Measurements from ENCODE around the gene SP2. TPM values are rescaled to one million over a fixed set of nuclear protein-coding genes. Genes with fewer than 3 reads are reported as not detected.
"Not testable (repeated sequence)": the region's sequence is repeated elsewhere in the genome, so short reads cannot be mapped to it uniquely, and the experiment has no call there.

SP2 gene
- total and polyA plus RNA-seq, 2 of the 13 experiments (the other 11 are each of a cell fraction or from before 2014, with no cell fraction given), result 1.4 to 4.8 TPM

GRCh38 chr17:47918006-47918405 is 22.0 kb downstream of the SP2 start (continued):
- no peak for TF ChIP-seq NFKBIZ (CRISPR knock-in tag; IDR thresholded peaks at IDR 0.05)
- TF ChIP-seq ZNF569 (CRISPR knock-in tag; IDR thresholded peaks at IDR 0.05; ENCODE audit: borderline replicate concordance), result no peak
- TF ChIP-seq NFE2L1 (CRISPR knock-in tag; IDR thresholded peaks at IDR 0.05; ENCODE audit: borderline replicate concordance), result no peak
- TF ChIP-seq ZNF230 (CRISPR knock-in tag; IDR thresholded peaks at IDR 0.05), result no peak

GRCh38 chr17:47918991-47919390 is 23.0 kb downstream of the SP2 start:
- no peaks in the 10 kb centered on the region for H3K27me3 ChIP-seq (ENCODE audit: control insufficient read depth in 1 of 2, insufficient read depth in 2 of 2, low read length in 2 of 2)
- FAIRE-seq, result no peak
- H3K9me3 ChIP-seq (ENCODE audit: low read length), result no peaks in the 10 kb centered on the region
- H3K79me2 ChIP-seq (ENCODE audit: insufficient read depth, low read length), result no peaks in the 10 kb centered on the region
- H3K4me3 ChIP-seq (replicated peaks in 1 of 3; ENCODE audit: insufficient read depth in 1 of 3, low read depth in 2 of 3, low read length in 3 of 3), result no peak overlapping the region
- H3K4me1 ChIP-seq (ENCODE audit: insufficient read depth, low read length), result peaks cover 7% of the 10 kb centered on the region
- H3K4me2 ChIP-seq (ENCODE audit: low read depth, low read length), result no peak overlapping the region
- WGBS (ENCODE audit: low lambda C conversion rate), result 93% methylated on average over 2 of the region's 2 CpGs
- ChIA-PET POLR2A (interaction anchor here (0.7 kb wide), 1 partner anchor 87 kb away, joined by 3 read pairs; the partner anchor contains the start of genes LRRC46 and MRPL10), CTCF (ENCODE audit: low intra/inter-chr PET ratio, low total read pairs) (no interaction called here)
- DNase-seq (ENCODE audit: low spot score), result no peak
- BruUV-seq (replicated peaks), result no TSS peak
- TF ChIP-seq SRSF4 (IDR thresholded peaks at IDR 0.05; ENCODE audit: low read depth, low read length, poor library complexity, severe bottlenecking), result no peak
- TF ChIP-seq ZNF121 (CRISPR knock-in tag; IDR thresholded peaks at IDR 0.05), result 0 out of 2 replicates have a peak, but pooled peaks have one; percentile 25
- no peak for TF ChIP-seq NR3C1 (CRISPR knock-in tag; IDR thresholded peaks at IDR 0.05)
- TF ChIP-seq ARNT (IDR thresholded peaks at IDR 0.05), result no peak
- H3K9ac ChIP-seq (ENCODE audit: insufficient read depth, low read depth, low read length), result no peak overlapping the region
- no peak overlapping the region for H3K27ac ChIP-seq (ENCODE audit: extremely low read length, insufficient read depth, low read length)
- H2AFZ ChIP-seq (ENCODE audit: low read length), result no peak overlapping the region
- H4K20me1 ChIP-seq (ENCODE audit: insufficient read depth, low read length), result no peaks in the 10 kb centered on the region
- intact Hi-C loops (cut with micrococcal nuclease; ENCODE audit: unreplicated experiment) (no loop called here), in situ Hi-C loops (cut with HindIII; ENCODE audit: extremely low pct_ligation_motif_present, low pct_unique_long_range_greater_than_20kb) (no loop called here)
- no peak for ATAC-seq
- peaks cover 11 to 28% of the 10 kb centered on the region in 2 experiments; a peak in 4 of 5 replicates for H3K36me3 ChIP-seq (replicated peaks in 1 of 2; ENCODE audit: control insufficient read depth in 1 of 2, insufficient read depth in 2 of 2, low read length in 2 of 2)

- CTCF ChIA-PET (ENCODE audit: low intra/inter-chr PET ratio, low total read pairs); FAIRE-seq; ATAC-seq; H3K4me2 ChIP-seq (ENCODE audit: low read depth, low read length); H3K9me3 ChIP-seq (ENCODE audit: low read length); intact Hi-C loops (cut with micrococcal nuclease; ENCODE audit: unreplicated experiment); BruUV-seq (replicated peaks); H4K20me1 ChIP-seq (ENCODE audit: insufficient read depth, low read length); H2AFZ ChIP-seq (ENCODE audit: low read length); in situ Hi-C loops (cut with HindIII; ENCODE audit: extremely low pct_ligation_motif_present, low pct_unique_long_range_greater_than_20kb); H3K9ac ChIP-seq (ENCODE audit: insufficient read depth, low read depth, low read length); POLR2A ChIA-PET; H3K79me2 ChIP-seq (ENCODE audit: insufficient read depth, low read length); H3K27me3 ChIP-seq (ENCODE audit: control insufficient read depth in 1 of 2, insufficient read depth in 2 of 2, low read length in 2 of 2); H3K27ac ChIP-seq (ENCODE audit: extremely low read length, insufficient read depth, low read length); H3K4me3 ChIP-seq (replicated peaks in 1 of 3; ENCODE audit: insufficient read depth in 1 of 3, low read depth in 2 of 3, low read length in 3 of 3): not testable (repeated sequence)
- Histone ChIP-seq H3K36me3 (replicated peaks in 1 of 2; ENCODE audit: control insufficient read depth in 1 of 2, insufficient read depth in 2 of 2, low read length in 2 of 2) (peaks cover 14 to 24% of the 10 kb centered on the region in 2 experiments), H3K4me1 (ENCODE audit: insufficient read depth, low read length) (peaks cover 12% of the 10 kb centered on the region)
- peak; percentile 49 for DNase-seq (ENCODE audit: low spot score)
- 89% methylated on average over 14 of the region's 14 CpGs for WGBS (ENCODE audit: low lambda C conversion rate)
- TF ChIP-seq NR2C2 (CRISPR knock-in tag; IDR thresholded peaks at IDR 0.05; ENCODE audit: borderline replicate concordance) (peak; percentile 68; the same call in 1 of the 2 replicates), NR2F6 (IDR thresholded peaks at IDR 0.05) (peak; percentile 71), NR2F6 (CRISPR knock-in tag; IDR thresholded peaks at IDR 0.05) (peak; percentile 64), ELF1 (CRISPR knock-in tag; IDR thresholded peaks at IDR 0.05) (peak; percentile 63), ELF3 (CRISPR knock-in tag; IDR thresholded peaks at IDR 0.05) (0 out of 2 replicates have a peak, but pooled peaks have one; percentile 41), TEAD3 (CRISPR knock-in tag; optimal IDR thresholded peaks at IDR 0.05; ENCODE audit: borderline replicate concordance) (peak; percentile 41), ZNF460 (CRISPR knock-in tag; IDR thresholded peaks at IDR 0.05; ENCODE audit: borderline replicate concordance) (peak; percentile 31; the same call in 1 of the 2 replicates), HNF4A (CRISPR knock-in tag; IDR thresholded peaks at IDR 0.05) (peak; percentile 30; the same call in 1 of the 2 replicates)
- TF ChIP-seq, protein P1, sequence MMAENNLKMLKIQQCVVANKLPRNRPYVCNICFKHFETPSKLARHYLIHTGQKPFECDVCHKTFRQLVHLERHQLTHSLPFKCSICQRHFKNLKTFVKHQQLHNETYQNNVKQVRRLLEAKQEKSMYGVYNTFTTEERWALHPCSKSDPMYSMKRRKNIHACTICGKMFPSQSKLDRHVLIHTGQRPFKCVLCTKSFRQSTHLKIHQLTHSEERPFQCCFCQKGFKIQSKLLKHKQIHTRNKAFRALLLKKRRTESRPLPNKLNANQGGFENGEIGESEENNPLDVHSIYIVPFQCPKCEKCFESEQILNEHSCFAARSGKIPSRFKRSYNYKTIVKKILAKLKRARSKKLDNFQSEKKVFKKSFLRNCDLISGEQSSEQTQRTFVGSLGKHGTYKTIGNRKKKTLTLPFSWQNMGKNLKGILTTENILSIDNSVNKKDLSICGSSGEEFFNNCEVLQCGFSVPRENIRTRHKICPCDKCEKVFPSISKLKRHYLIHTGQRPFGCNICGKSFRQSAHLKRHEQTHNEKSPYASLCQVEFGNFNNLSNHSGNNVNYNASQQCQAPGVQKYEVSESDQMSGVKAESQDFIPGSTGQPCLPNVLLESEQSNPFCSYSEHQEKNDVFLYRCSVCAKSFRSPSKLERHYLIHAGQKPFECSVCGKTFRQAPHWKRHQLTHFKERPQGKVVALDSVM (CRISPR knock-in tag; IDR thresholded peaks at IDR 0.05), result peak; percentile 24; the same call in 1 of the 2 replicates
These were observed 23.9 kb downstream of the SP2 start for GRCh38 chr17:47919889-47920288.

All from HepG2 (cell line).